HG02885 (cell line): ENCODE data around the gene PBX2.
"Not testable (repeated sequence)": the region's sequence is repeated elsewhere in the genome, so short reads cannot be mapped to it uniquely, and the experiment has no call there.

Experiments used
- ATAC-seq: cut with Tn5 transposase; IDR thresholded peaks from one replicate; pipeline ENCODE4 v1.9.1; 2021; ENCODE audit warnings: mild to moderate bottlenecking; ENCODE audit not compliant: unreplicated experiment, poor library complexity

PBX2 gene

GRCh38 chr6:32151863-32152768 lies 37.9 kb downstream of the PBX2 start, which contains the start of gene PRRT1:
PRRT1 (minus strand) TSS chr6:32151939; CDS start chr6:32151827, 112 bp downstream.
- ATAC-seq = no peak

GRCh38 chr6:32151181-32151862 lies 38.7 kb downstream of the PBX2 start:
- no peak for ATAC-seq

DNA sequence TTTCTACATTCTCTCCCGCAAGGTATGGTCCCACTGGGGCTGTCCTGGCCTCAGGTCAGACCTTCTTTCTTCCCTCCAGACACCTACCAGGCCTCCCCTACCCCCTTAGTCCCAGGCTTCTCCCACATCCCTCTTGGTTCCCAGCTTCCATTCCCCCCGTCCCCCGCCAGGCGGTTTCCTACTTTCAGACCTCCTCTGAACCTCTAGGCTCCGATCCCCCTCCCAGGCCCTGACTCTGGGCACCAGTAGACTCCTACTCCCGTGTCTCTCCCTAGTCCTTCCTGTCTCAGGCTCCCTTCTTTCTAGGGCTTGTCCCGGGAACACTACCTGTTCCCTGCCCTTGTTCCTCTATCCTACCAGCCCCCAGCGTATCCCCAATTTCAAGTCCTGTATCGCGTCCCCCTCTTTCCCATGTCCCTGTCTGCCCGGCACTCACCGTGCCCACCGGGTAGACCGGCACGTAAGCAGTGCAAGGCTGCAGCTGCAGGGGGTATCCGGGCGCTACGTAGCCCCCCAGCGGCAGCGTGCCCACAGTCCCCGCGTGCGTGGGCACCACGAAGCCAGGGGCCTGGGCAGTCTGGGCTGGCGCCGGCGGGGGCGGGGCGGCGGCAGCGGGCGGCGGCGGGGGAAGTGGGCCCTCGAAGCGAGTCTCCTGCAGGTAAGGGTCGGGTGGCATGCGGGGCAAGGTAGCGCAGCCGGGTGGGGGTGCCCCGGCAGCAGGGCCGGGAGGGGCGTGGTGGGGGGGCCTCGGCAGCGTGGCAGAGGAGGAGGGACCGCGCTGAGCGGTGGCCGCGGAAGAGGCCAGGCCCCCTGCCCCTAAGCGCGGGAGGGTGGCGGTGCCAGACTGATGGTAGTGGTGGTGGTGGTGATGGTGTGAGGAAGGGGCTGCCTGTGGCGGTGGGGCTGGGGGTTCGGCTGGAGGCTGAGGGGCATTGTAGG lies 39.8 kb downstream of the PBX2 start:
- no peak for ATAC-seq

DNA sequence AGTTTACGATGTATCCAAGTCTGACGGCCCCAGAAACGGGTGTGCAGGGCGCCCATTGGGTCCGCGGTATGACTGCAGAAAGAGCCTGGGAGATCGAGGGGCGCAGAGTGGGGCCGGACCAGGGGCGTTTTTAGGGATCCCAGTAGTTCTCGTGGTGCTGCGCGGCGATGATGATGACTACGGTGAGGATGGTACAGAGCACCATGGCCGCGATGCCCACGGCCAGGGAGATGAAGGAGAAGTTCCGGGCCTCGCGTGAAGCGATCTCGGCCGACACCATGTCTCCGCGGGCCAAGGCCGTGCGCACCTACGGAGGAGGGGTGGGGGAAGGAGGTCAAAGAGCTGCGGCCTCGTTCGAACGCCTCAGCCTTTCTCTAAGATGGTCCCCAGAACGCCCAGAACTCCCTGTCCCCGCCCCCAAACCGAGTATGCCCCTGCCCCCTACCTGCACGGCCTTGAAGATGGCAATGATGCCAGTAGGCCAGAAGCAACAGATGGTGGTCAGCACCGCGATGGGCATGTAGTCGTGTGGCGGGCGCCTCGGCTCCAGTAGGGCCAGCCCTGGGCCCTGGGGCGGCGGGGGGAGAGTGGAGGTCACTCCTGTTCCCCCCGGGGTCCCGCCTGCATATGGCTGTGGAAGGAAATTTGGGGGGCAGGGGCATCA lies 40.8 kb downstream of the PBX2 start:
- ATAC-seq = no peak

GRCh38 chr6:32148289-32149091 lies 41.5 kb downstream of the PBX2 start:
- no peak for ATAC-seq

DNA sequence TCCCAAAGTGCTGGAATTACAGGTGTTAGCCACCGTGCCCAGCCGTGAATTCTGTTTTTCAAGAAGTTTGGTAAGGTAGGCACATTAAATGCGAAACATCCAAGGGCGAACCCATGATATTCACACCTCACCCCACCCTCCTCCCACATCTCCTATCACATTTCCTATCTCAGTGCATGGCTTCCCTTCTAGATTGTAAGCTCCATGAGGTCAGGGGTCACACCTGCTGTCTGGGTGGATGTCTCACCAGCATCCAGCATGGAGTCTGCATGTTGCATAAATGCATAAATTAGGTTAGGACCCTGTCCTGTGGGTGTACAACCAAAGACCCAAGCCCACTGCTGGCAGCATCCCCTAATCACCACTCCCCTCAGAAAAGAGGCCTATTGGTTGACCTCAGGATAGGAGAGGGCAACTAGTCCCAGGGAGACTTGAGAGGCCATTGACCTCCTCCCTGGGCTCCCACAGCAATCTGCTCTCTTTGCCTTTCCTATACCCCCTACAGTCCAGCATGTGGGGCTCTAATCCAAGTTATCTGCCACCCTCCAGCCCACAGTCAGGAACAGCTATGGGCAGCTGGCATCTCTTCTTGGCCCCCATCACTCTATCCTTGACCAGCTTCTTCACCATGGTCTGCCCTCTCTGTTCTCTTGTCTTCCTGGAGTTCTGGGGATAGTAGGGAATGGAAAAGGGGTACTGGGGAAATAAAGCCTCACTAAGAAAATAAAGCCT lies 42.4 kb downstream of the PBX2 start:
- no peak for ATAC-seq

DNA sequence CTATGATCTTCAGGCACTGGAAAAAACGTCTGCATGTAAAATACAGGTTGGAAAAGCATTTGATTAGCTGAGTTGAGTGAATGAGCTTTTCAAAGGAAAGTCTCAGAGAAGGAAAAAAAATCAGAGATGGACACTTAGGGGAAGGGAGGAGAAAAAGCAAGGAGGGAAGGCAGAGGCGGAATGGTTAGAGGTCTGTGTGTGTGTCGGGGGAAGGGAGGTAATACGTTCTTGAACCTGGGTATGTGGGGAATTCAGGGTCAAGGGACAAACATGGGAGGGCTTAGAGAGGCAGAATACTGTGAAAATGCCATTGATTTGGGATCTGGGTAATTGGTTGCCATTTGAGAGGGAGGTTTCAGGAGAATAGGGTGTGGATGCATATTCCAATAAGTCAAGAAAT lies 43.3 kb downstream of the PBX2 start:
- no peak for ATAC-seq

GRCh38 chr6:32146287-32146686 lies 43.7 kb downstream of the PBX2 start:
- ATAC-seq = no peak

DNA sequence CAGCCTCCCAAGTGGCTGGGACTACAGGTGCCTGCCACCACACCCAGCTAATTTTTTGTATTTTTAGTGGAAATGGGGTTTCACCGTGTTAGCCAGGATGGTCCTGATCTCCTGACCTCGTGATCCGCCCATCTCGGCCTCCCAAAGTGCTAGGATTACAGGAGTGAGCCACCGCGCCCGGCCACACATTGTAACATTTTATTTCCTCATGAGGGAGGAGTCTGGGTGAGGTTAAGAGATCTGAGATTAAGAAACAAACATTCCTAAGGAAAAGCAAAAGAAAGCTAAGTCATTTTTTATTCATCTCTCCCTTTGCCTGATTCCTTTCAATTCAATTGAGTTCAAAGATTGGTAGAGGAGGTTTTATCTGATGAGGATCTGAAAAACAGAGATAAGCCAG lies 45.8 kb downstream of the PBX2 start:
- ATAC-seq = not testable (repeated sequence)

DNA sequence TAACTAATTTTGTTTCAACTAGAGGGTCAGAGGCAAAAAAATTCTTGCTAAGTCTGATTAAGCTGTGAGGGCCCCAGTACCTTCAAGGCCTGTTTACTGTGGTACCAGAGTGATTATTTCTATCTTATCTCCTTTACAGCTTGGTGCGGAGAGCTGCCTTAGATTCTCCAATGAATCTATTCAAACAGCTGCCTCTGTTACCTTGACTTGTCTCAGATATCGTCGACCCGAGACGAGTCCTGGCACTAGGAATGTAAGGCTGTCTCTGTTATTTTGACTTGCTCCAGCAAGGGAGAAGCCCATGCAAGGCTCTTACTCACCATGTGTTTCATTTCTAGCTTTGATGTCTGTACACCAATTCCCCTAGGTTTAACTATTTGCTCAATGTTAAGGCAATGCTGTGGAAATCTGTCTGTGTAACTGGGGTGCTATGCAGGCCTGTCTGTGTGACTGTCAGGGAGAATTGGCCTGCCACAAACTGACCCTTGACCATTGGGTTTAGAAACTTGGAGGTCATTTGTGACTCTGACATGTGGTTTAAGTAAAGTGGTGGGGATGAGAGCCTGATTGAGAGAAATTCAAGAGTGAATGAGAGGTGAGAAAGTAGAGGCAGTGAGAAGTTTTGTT lies 49.5 kb downstream of the PBX2 start:
- ATAC-seq = no peak

- ATAC-seq = no peak
These were observed 50.4 kb downstream of the PBX2 start for GRCh38 chr6:32139590-32139989.

GRCh38 chr6:32137454-32137853 lies 52.5 kb downstream of the PBX2 start:
- ATAC-seq = no peak
